GM19467 (cell line): ENCODE results near the gene ABCC8.

Experiments used
- ATAC-seq: cut with Tn5 transposase; IDR thresholded peaks from one replicate; pipeline ENCODE4 v1.9.1; 2021; ENCODE audit warnings: mild to moderate bottlenecking, moderate library complexity; ENCODE audit not compliant: unreplicated experiment

The ABCC8 gene

GRCh38 chr11:17407575-17407974 is 69.1 kb downstream of the ABCC8 start:
- no peak for ATAC-seq

GRCh38 chr11:17406818-17407149 is 69.9 kb downstream of the ABCC8 start:
- ATAC-seq = no peak

- no peak for ATAC-seq
Observed at GRCh38 chr11:17406082-17406817, 70.4 kb downstream of the ABCC8 start.

- ATAC-seq = peak; percentile 52
Observed at GRCh38 chr11:17405232-17406005, 71.2 kb downstream of the ABCC8 start.

- ATAC-seq = no peak
Observed at GRCh38 chr11:17403980-17404759, 72.5 kb downstream of the ABCC8 start.

GRCh38 chr11:17402486-17402885 is 74.2 kb downstream of the ABCC8 start:
- ATAC-seq = no peak

- ATAC-seq = no peak
Observed at GRCh38 chr11:17401841-17402240, 74.8 kb downstream of the ABCC8 start.

GRCh38 chr11:17401316-17401715 is 75.3 kb downstream of the ABCC8 start:
- no peak for ATAC-seq

GRCh38 chr11:17400048-17400775 is 76.4 kb downstream of the ABCC8 start:
- ATAC-seq = peak; percentile 58

GRCh38 chr11:17399236-17399635 is 77.4 kb downstream of the ABCC8 start:
- ATAC-seq = no peak

- no peak for ATAC-seq
Observed at GRCh38 chr11:17397311-17398002, 79.2 kb downstream of the ABCC8 start.

- ATAC-seq = no peak
Observed at GRCh38 chr11:17396598-17397310, 79.9 kb downstream of the ABCC8 start.

GRCh38 chr11:17395978-17396377 is 80.7 kb downstream of the ABCC8 start:
- ATAC-seq = no peak

- ATAC-seq = no peak
Observed at GRCh38 chr11:17395554-17395961, 81.1 kb downstream of the ABCC8 start.

GRCh38 chr11:17394743-17395390 is 81.8 kb downstream of the ABCC8 start:
- no peak for ATAC-seq

- no peak for ATAC-seq
Observed at GRCh38 chr11:17393472-17393871, 83.2 kb downstream of the ABCC8 start.

- ATAC-seq = no peak
Observed at GRCh38 chr11:17392872-17393271, 83.8 kb downstream of the ABCC8 start.

- ATAC-seq = no peak
Observed at GRCh38 chr11:17391493-17392355, 84.9 kb downstream of the ABCC8 start.
